HG02981 (cell line): ENCODE data around the gene SMYD3.

Experiments used
- ATAC-seq: cut with Tn5 transposase; IDR thresholded peaks from one replicate; pipeline ENCODE4 v1.9.1; 2021; ENCODE audit warnings: mild to moderate bottlenecking, moderate library complexity; ENCODE audit not compliant: unreplicated experiment

Gene SMYD3

DNA sequence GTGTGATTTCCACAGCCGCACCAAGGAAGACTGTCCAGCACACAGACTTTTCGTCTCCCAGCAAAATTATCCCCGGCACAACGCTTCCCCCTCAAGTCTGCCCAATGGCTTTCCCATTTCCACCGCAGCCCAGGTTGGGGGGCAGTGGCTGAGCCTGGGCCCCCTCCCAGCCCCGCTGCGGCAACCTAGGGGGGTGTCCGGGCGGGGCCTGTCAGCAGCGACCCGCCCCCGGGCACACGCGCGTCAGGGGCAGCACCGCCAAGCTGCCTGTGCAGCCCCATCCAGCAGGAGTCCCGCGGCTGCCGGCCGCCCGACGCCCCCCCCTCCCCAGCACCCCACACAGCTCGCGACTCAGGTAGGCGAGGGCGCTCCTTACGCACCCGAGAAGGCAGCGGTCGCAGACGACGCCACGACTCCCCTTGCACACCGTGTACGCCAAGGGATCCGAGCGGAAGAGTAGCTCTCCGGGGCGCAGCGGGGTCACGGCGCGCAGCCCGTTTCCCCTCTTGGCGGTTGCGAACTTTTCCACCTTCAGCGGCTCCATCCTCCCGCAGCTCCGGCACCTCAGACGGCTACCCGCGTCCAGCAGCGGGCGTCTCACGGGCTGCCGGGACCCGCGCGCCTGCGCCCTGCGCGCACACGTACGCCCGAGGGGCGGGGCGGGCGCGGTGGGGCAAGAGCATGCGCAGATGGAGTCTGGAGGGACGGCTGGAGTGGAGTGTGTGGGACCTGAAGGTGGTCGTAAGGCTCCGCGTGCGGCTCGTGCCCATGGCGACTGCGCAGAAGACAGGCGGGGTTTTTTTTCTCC, at the start of gene SMYD3:
Gene SMYD3 (minus strand): TSS at position 606 of the 808 bp plus-strand sequence.
- peak; percentile 90 for ATAC-seq

DNA sequence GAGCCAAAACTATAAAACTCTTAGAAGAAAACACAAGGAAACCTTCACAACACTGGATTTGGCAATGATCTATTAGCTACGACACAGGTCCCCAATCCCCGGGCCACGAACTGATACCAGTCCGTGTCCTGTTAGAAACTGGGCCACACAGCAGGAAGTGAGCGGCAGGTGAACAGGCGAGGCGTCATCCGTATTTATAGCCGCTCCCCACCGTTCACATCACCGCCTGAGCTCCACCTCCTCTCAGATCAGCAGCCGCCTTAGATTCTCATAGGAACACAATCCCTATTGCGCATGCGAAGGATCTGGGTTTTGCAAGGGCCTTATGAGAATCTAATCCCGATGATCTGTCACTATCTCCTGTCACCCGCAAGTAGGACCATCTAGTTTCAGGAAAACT, 47.1 kb upstream of the SMYD3 start:
- ATAC-seq = no peak

DNA sequence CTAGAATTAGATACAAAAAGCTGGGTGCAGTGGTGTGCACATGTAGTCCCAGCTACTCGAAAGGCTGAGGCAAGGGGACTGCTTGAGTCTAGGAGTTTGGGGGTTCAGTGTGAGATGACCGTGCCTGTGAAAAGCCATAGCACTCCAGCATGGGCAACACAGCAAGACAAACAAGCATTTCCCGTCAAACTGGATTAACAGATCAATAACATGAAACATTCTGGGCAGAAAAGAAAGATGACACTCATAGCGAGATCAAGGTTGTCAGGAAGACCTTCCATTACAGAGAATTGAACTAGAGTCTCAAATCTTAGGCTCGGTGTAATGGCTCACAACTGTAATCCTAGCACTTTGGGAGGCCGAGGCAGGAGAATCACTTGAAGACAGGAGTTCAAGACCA, 45.0 kb upstream of the SMYD3 start:
- no peak for ATAC-seq

DNA sequence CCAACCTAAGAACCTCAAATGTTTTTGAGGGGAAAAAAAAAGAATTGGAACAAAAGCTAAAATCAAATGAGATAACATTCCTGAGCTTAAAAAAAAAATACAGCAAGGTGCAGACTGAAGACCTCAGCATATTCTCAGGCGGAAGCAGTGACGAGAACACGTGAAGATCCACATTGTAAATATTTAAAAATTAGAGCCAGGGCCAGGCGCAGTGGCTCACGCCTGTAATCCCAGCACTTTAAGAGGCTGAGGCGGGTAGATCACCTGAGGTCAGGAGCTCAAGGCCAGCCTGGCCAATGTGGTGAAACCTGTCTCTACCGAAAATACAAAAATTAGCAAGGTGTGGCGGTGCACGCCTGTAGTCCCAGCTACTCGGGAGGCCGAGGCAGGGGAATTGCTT, 43.3 kb upstream of the SMYD3 start:
- ATAC-seq = no peak

DNA sequence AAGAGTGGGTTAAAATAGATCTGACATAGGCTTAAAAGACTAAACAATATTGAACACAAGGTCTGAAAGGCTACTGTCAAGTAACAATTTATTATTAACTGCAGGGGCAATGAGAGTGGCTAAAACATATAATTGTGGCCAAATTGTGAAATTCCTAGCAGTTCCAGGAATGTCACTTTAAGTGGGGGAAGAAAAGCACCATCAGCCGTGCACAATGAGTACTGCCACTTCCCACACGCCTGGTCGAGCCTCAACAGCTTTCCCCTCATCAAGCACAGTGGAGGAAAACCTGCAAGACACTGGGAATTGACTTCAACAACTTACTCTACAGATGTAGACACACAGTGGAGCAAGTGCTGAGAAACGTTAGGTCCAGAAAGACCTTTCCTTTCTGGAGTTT, 42.6 kb upstream of the SMYD3 start:
- no peak for ATAC-seq

DNA sequence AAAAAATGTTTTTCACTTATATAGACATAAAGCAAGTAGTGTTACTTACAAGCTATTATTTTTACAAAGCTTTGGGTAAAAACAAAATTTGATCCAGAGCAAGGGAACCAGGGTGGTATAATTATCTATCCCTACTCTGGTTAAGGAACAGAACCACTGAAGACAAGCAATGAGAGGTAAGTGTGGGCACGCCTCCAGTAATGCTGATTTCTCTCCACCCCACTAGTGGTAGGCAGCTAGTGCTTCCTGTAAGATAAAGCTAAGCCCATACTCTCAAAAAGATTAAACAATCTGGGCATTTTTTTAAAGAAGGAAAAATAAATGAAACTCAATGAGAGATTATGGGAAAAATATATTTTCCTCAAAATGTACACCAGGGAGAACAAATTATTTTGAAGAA, 36.9 kb upstream of the SMYD3 start:
- no peak for ATAC-seq

DNA sequence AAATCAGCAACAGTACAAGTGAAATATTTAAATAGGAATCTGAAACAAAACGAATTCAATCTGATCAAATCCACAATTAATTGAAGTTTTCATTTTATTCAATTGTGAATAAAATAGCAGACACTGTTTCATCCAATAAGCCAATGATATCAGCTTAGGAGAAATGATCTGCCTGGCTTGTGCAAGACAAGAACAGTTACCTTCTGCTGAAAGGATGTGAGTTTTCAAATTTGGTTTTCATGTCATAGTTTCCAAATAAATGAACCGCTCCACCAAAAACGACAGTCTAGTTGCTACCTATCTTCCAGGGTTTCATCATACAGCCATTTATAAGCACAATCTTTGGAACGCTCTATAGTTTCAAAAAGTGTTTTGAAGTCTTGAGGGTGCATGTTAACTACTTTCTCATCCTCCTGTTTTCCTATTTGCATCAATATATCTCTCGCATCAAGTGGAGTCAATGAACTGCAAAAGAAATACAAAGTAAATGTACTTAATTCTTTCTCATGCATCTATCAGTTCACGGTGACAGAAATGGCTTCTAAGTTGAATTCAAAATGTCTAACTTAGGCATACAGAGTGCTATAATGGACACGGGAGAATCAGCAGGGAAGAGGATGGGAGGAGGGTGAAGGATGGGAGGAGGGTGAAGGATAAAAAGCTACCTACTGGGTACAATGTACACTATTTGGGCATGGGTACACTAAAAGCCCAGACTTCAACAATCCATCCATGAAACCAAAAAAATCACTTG, 33.8 kb upstream of the SMYD3 start:
- no peak for ATAC-seq

DNA sequence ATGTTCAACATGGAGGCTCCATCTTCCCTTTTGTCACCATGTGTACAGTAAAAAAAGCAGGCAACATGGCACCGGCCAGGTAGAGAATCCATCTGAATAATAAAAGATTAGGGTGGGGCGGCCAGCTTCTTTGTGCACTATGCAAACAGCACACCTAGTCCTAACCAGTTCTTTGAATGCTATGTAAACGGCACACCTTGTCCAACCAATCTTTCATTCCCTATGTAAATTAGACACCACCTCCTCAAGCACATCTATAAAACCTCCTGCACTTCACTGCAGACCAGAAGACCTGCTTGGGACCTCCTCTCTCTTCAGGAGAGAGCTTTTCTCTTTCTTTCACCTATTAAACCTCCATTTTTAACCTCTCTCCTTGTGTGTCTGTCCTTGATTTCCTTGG, 30.8 kb upstream of the SMYD3 start:
- ATAC-seq = no peak

DNA sequence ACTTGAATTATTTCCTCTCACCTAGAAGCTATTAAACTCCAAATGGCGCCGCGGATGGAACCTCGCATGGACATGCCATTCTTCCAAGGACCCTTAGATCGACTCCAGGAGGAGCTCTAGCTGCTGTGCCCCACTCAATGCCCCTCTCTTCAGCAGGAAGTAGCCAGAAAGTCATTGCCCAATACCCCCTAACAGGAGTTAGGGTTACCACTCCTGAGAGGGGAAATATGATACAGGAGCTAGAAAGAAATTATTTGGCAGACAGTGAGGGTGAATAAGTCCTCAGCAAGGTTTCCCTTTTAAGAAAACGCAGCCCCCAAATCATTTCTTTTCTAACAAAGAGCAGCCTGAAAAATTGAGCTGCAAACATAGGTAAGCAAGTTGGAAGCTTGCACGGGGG, 30.4 kb upstream of the SMYD3 start:
- no peak for ATAC-seq

DNA sequence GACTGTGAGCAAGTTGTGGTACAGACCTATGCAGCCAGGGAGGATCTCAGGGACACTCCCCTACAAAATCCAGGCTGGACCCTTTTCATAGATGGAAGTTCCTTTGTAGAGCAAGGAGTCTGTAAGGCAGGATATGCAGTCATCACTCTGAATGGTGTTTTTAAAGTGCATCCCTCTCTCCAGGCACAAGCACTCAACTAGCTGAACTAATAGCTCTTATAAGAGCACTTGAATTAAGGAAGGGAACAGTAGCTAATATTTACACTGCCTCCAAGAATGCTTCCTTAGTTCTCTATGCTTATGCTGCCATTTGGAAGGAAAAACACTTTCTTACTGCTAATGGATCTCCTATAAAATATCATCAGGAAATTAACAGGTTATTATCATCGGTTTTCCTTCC, 27.0 kb upstream of the SMYD3 start:
- no peak for ATAC-seq

DNA sequence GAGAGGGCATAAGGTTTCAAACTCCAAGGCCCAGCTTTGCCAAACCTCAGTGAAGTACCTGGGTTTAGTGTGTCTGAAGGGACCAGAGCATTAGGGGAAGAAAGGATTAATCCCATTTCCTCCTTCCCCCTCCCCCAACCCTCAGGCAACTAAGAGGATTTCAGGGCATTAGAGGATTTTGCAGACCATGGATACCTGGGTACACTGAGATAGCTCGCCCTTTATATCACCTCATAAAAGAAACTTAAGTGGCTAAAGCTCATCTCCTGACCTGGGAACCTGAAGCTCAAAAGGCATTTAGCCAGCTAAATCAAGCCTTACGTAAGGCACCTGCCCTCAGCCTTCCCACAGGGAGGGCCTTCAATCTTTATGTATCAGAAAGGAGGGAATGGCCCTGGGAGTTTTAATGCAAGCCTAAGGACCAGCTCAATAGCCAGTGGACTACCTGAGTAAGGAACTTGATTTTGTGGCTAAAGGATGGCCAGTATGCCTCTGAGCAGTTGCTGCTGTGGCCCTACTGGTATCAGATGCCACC, 26.4 kb upstream of the SMYD3 start:
- ATAC-seq = no peak

DNA sequence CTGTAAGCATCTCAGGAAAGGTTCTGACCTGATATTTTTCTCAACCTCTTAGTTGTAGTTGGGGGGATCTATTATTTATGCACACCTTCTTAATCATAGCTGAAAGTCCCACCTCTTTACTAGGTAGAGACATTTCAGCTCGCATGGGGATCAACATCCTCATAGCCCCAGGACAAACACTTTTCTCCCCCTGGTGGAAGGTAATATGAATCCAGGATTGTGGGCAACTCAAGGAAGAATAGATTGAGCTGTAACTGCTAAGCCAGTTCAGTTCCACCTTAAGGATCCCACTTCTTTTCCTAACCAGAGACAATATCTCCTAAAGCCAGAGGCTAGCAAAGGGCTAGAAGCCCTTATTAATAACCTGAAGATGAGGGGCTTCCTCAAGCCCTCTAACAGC, 25.4 kb upstream of the SMYD3 start:
- no peak for ATAC-seq

DNA sequence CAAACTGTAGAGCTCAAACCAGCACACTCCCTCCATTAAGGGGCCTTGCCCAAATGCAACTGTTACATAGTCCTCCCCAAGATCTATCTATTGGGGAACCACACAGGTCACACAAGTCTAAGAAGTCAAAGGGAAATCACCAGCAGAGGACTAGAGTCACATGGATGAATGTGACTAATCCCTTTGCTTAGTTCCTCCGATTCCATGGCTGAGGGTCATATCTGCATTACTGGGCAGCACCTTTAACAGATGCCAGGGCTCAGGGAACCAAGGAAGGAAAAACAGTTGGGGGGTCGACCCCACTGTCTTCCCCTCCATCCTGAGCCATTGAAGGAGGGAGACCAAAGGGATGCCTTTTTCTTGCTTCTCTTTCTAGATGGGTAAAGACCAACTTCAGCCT, 23.4 kb upstream of the SMYD3 start:
- no peak for ATAC-seq

DNA sequence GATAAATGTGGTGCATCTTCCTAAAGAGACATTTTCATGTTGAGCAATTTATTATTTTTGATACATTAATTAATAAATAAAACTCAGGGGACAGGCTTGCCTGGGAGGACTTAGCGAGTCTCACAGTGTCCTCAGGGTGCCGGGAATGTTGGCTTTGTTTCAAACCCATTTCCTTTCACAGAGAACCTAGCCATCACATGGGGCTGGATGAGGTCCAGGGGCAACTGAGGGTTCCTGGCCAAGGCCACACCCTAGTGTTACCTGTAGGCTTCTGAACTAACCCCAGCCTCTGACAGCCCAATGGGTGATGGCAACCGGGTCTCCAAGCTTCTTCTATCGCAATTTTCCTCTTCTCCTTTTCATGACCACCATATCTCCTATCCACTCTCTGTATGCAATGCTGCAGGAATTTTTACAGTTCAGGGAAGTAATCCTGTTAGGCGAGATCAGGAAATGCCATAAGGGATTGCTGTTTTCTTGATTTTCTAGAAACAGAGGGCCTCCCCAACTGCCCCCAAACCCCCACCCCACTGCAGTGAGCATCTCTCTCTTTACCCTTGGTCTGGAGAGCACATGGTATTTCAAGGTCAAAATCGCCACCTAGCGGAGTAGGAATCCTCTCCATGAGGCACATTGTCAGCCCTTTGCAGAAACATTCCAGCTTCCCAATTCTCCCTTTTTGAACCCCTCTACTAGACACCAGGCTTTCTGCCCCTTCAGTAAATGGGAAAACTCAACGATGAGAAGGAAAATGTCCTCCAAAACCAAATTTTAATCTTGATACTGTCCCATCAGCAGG, 22.1 kb upstream of the SMYD3 start:
- ATAC-seq = no peak

DNA sequence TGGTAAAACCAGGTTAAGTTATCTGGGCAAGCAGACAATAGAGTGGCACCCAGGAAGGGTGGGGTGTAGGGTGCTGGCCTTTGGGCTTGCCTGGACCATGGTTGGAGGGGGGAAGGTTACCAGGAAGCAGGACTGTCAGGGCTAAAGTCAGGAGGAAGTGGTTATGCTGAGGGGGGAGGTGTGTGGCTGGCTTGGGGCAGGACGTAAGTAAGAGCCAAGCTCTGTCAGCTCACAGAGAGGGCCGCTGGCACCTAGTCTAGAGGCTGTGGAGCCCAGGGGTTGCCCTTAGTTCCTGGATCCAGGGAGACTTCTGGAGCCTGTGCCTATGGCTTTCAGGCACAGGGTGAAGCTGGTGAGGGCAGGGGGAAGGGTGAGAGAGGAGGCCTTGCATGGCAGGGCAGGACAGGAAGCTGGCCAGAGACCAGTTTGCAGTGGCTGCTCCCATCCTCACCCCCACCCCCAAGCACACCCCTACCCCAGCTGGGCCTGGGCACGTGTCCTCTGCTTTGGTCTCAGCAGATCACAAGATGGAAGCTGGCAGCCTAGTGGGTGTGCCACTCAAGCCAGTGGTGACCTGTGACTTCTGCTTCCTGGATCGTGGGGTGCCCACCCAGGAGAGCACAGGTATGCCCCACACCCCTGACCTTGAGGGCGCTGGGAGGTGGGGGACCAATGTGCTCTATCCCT, 20.5 kb upstream of the SMYD3 start:
- peak; percentile 74 for ATAC-seq

DNA sequence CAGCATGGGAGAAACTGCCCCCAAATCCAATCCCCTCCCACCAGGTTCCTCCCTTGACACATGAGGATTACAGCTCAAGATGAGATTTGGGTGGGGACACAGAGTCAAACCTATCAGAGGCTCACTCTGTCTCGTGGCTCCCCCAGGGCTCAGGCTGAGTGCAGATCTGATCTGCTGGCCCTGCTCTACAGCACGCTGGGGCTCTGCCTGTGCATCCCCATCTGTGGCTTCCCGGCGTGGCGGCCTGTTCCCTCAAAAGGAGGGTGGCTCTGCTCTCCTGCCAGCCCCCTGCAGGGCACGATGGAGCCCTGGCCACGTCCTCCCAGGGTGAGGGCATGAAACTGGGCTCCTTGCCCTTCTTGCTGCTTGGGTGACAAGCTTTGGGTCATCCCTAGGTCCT, 19.8 kb upstream of the SMYD3 start:
- no peak for ATAC-seq

DNA sequence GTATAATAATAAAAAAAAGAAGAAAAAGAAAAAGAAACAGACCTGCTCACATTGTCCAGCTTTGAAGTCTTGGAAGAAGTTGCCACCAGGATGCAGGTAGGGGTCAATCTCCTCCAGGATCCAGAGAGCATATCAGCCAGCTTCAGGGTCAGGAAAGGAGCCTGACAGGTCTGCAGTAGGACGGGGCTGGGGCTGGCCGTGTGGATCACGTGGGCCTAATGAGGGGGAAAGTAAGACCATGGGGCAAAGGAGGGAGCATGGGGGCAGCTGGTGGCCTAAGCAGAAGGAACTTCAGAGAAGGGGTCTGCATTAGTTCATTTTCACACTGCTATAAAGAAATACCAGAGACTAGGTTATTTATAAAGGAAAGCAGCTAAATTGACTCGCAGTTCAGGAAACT, 19.3 kb upstream of the SMYD3 start:
- no peak for ATAC-seq

DNA sequence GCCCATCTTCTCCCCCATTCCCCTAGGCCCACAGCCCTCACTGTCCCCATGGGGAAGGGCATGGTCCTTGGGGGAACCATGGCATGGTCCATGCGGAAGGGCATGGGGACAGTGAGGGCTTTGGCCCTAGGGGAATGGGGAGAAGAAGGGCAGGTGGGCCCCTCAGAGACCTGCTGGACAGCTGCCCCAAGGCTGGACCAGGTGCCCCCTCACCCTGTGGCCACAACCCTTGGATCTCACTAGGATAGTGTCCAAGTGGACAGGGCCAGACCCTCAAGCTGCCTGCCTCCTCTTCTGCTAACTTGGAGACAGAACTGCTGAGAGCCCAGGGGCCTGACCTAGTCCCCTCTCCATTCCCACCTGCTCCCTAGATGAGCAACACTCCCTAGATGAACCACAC, 12.4 kb upstream of the SMYD3 start:
- no peak for ATAC-seq

DNA sequence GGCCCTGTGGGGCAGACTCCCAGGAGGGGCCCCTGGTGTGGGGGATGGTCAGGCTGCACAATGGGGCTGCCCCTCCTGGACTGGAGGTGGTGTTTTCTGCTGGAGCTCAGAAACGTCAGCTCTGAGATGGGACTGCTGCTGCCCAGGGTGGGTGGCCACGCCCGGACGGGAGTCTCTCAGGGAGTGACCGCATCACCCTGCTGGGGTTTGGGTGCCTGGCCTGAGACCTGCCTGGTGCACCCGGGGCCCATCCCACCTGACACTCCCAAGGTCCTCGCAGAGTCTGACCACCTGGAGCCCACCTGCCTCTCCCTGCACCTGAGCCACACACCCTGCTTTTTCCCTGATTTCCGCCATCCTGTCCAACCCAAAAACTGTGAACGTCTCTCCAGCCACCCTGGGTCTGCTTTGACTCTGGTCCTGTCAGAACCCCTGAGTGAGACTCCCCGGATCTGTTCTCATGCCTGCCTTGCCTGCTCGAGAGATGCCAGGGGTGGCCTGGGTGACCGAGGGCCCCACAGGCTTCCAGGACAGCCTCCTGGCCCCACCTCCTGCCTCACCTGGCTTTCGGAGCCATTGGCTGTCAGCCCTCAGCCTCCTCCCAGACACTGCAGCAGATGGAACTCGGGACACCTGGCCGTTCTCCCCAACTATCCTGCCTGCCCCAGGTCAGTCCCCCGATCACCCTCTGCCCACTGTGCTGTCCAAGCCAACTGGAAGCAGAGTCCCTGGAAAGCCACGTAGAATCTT, 11.6 kb upstream of the SMYD3 start:
- ATAC-seq = no peak

DNA sequence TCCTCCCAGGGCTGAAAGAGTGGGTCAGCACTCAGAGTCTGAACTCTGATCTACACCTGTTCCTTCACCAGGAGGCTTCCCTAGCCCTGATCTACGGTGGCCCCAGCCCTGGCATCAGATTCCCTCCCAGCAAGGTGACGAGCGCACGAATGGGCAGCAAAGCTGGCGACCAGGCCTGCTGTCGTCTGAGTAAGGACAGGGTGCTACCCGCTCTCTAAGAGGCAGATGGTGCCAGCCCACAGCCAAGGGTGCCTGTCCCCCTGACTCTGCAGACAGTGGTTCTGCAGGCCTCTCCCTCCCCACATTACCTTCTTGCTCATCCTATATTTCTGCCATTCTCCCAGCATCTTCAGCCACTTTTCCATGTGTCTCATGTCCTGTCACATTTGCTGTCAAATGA, 10.3 kb upstream of the SMYD3 start:
- ATAC-seq = no peak
